ENCODE data around the gene PODXL2.

PODXL2 gene

GRCh38 chr3:127684871-127685707, 56.1 kb downstream of the PODXL2 start:
- H3K27ac Mint-ChIP-seq, result no peak overlapping the region
- no peak for TF ChIP-seq CTCF (IDR thresholded peaks at IDR 0.05)
- H3K9me3 Mint-ChIP-seq, result no peaks in the 10 kb centered on the region
- DNase-seq, result peak; percentile 12
- H3K27me3 Mint-ChIP-seq (ENCODE audit: low read depth, poor library complexity), result no peaks in the 10 kb centered on the region
- H3K4me3 Mint-ChIP-seq, result no peak overlapping the region
- H3K36me3 Mint-ChIP-seq (ENCODE audit: low read depth), result no peaks in the 10 kb centered on the region
- H3K4me1 Mint-ChIP-seq, result peaks cover 16% of the 10 kb centered on the region

DNA sequence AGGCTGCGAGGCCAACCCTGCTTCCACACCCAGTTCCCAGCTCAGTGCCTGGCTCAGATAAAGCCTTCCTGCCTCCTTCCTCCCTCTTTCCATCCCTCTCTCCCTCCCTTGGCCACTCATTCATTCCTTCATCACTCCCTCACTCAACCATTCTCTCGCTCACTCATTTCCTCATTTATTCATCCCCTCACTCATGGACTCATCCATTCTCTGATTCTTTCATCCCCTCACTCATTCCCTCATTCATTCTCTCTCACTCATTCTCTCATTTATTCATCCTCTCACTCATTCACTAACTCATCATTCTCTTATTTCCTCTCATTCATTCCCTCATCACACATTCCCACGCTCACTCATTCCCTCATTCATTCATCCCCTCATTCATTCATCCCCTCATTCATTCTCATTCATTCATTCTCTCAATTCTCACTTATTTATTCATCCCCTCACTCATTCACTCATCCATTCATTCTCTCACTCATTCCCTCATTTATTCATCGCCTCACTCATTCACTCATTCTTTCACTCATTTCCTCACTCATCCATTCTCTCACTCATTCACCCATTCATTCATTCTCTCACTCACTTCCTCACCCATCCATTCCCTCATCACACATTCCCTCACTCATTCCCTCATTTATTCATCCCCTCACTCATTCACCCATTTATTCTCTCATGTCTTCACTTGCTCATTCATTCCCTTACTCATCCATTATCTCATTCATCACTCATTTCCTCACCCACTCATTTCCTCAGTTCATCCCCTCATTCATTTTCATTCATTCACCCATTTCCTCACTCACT, 56.9 kb downstream of the PODXL2 start:
- DNase-seq, result no peak
- H3K36me3 Mint-ChIP-seq (ENCODE audit: low read depth), result no peaks in the 10 kb centered on the region
- H3K27ac Mint-ChIP-seq, result no peak overlapping the region
- TF ChIP-seq CTCF (IDR thresholded peaks at IDR 0.05), result no peak
- peaks cover 16% of the 10 kb centered on the region for H3K4me1 Mint-ChIP-seq
- H3K9me3 Mint-ChIP-seq, result no peaks in the 10 kb centered on the region
- no peak overlapping the region for H3K4me3 Mint-ChIP-seq
- H3K27me3 Mint-ChIP-seq (ENCODE audit: low read depth, poor library complexity), result no peaks in the 10 kb centered on the region

DNA sequence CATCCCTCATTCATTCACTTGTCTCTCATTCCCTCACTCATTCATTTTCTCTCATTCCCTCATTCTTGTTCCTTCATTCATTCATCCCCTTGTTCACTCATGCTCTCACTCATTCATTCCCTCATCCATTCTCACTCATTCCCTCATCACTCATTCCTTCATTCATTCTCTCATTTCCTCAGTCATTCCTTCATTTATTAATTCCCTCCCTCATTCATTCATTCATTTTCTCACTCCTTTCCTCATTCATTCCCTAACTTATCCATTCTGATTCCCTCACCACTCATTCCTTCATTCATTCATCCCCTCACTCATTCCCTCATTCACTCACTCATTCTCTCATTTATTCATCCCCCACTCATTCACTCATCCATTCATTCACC, 57.5 kb downstream of the PODXL2 start:
- TF ChIP-seq CTCF (IDR thresholded peaks at IDR 0.05), result no peak
- Mint-ChIP-seq H3K27me3 (ENCODE audit: low read depth, poor library complexity) (no peaks in the 10 kb centered on the region), H3K9me3 (no peaks in the 10 kb centered on the region), H3K4me1 (peaks cover 16% of the 10 kb centered on the region), H3K27ac (no peak overlapping the region), H3K4me3 (no peak overlapping the region), H3K36me3 (ENCODE audit: low read depth) (no peaks in the 10 kb centered on the region)
- no peak for DNase-seq

DNA sequence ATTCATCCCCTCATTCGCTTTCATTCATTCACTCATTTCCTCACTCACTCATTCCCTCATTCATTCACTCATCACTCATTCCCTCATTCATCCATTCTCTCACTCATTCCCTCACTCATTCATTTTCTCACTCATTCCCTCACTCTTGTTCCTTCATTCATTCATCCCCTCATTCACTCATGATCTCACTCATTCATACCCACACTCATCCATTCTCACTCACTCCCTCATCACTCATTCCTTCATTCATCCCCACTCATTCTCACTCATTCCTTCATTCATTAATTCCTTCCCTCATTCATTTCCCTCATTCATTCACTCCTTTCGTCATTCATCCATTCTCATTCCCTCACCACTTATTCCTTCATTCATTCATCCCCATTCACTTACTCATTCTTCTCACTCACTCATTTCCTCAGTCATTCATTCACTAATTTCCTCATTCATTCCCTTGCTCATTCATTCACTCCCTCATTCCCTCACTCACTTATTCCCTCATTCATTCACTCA, 58.3 kb downstream of the PODXL2 start:
- H3K27ac Mint-ChIP-seq, result no peak overlapping the region
- peaks cover 15% of the 10 kb centered on the region for H3K4me1 Mint-ChIP-seq
- H3K9me3 Mint-ChIP-seq, result no peaks in the 10 kb centered on the region
- TF ChIP-seq CTCF (IDR thresholded peaks at IDR 0.05), result no peak
- peaks cover 2% of the 10 kb centered on the region for H3K27me3 Mint-ChIP-seq (ENCODE audit: low read depth, poor library complexity)
- DNase-seq, result no peak
- no peaks in the 10 kb centered on the region for H3K36me3 Mint-ChIP-seq (ENCODE audit: low read depth)
- H3K4me3 Mint-ChIP-seq, result no peak overlapping the region

DNA sequence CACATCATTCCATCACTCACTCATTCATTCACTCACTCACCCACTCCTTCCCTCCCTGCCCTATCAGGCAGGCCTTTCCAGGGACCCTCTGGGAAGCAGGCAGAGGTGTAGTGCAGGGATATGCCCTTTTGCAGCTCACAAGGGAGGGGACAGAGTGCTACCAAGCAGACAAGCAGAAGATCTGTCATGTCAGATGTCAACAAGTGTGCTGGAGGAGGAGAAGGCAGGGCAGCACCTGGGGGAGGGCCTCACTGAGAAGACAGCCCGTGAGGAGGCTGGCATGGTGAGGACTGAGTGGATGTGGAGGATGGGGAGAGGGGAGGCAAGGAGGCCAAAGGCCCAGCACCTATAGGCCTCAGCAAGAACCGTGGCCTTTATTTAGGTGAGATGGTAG, 59.0 kb downstream of the PODXL2 start:
- Mint-ChIP-seq H3K27ac (no peak overlapping the region), H3K4me1 (peaks cover 19% of the 10 kb centered on the region), H3K9me3 (no peaks in the 10 kb centered on the region), H3K36me3 (ENCODE audit: low read depth) (no peaks in the 10 kb centered on the region), H3K4me3 (no peak overlapping the region), H3K27me3 (ENCODE audit: low read depth, poor library complexity) (peaks cover 5% of the 10 kb centered on the region)
- peak; percentile 0 for DNase-seq
- no peak for TF ChIP-seq CTCF (IDR thresholded peaks at IDR 0.05)
